GM12891 (cell line): ENCODE measurements around the gene CD74.

Experiments
- SPI1 ChIP-seq: IDR thresholded peaks from 2 replicates; pipeline ENCODE4 v1.6.1; 2011; ENCODE audit warnings: low read depth, low read length, control low read depth
- TAF1 ChIP-seq: IDR thresholded peaks from 2 replicates; pipeline ENCODE4 v1.6.1; 2011; ENCODE audit warnings: low read depth, low read length, control low read depth

GRCh38 chr5:150429410-150429873 is 16.7 kb upstream of the CD74 start:
- TF ChIP-seq TAF1 (no peak), SPI1 (peak; percentile 86)
